ENCODE data around the gene ARL17B.
"Not testable (repeated sequence)": the region's sequence is repeated elsewhere in the genome, so short reads cannot be mapped to it uniquely, and the experiment has no call there.

DNA sequence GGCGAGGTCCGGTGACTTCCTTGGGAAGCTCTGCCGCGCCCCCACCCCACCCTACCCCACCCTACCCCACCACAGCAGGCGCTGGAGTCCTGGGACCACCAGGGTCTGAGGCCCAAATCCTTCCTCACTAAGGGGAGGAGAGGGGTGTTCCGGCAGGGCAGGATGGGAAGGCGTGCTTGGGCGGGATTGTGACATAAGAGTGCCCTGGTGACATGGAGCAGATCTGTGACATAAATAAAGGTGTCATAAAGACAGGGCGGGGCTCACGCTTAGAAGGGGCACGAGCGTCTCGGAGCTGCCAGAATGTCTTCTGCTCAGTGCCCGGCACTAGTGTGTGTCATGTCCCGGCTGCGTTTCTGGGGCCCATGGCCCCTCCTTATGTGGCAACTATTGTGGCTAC lies 66.7 kb downstream of the ARL17B start, which contains the start of gene LRRC37A:
- TF ChIP-seq EZH2 (IDR thresholded peaks at IDR 0.05); POLR2AphosphoS5 (IDR thresholded peaks at IDR 0.05; ENCODE audit: borderline replicate concordance, low read depth, low read length): not testable (repeated sequence)

Measured in SK-N-MC (cell line).